GM12878 (cell line): ENCODE results near the gene EHD2.
A peak's percentile ranks its signal among the peaks of the same experiment; 100 is the strongest.

Experiments
- CHD1 ChIP-seq: IDR thresholded peaks from 2 replicates; pipeline ENCODE4 v1.6.1; 2012; ENCODE audit warnings: low read depth, low read length, improper control_type of control experiment
- CREB1 ChIP-seq: IDR thresholded peaks from 2 replicates; pipeline ENCODE4 v1.6.1; 2012; ENCODE audit warnings: low read depth, mild to moderate bottlenecking, inconsistent platforms
- RAD21 ChIP-seq: IDR thresholded peaks from 2 replicates; pipeline ENCODE4 v1.6.1; 2011; ENCODE audit warnings: mild to moderate bottlenecking, low read depth, low read length, moderate library complexity; ENCODE audit not compliant: insufficient read depth
- TAF1 ChIP-seq: IDR thresholded peaks from 2 replicates; pipeline ENCODE4 v1.6.1; 2011; ENCODE audit warnings: mild to moderate bottlenecking, low read depth, low read length, borderline replicate concordance
- TF ChIP-seq, protein P1 (sequence below), 3 experiments: IDR thresholded peaks in 2 of 3; conservative IDR thresholded peaks in 1 of 3; 2 replicates each; pipeline ENCODE4 v1.5.1; 2011; ENCODE audit warnings: low read depth in 3 of 3, low read length in 3 of 3, mild to moderate bottlenecking in 3 of 3, control low read depth in 2 of 3, moderate library complexity in 2 of 3, inconsistent platforms in 1 of 3, mixed read lengths in 1 of 3; ENCODE audit not compliant: control insufficient read depth in 2 of 3, insufficient read depth in 1 of 3; ENCODE audit errors: extremely low read depth in 1 of 3

DNA sequence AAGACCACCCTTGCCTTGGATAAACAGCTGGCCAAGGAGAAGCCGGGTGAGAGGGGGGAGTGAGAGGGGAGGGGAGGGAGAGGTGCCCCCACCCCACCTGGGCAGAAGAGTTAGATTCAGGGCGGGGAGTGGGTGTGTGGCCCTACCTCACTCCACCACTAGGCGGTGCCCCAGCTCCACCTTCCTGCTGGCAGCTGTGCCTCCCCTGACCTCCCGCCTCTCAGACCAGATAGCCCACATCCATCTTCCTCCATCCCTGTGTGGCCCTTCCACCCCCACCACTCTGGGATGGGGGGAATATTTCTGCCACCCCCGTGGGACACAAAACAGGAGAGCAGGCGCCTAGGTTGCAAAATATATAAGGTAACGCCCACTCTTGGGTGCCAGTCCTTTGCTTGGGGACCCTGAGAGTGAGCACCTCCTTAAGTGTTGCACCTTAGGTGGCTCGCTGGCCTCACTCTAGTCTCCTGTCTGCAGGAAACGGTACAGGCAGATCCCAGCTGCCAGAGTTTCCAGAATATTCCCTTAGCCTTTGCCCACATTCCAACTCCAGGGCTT lies 13.8 kb upstream of the EHD2 start:
- no peak for TF ChIP-seq CHD1
- TF ChIP-seq CREB1: 0 out of 2 replicates have a peak, but pooled peaks have one; percentile 11
- TF ChIP-seq TAF1: no peak
- TF ChIP-seq, protein P1, sequence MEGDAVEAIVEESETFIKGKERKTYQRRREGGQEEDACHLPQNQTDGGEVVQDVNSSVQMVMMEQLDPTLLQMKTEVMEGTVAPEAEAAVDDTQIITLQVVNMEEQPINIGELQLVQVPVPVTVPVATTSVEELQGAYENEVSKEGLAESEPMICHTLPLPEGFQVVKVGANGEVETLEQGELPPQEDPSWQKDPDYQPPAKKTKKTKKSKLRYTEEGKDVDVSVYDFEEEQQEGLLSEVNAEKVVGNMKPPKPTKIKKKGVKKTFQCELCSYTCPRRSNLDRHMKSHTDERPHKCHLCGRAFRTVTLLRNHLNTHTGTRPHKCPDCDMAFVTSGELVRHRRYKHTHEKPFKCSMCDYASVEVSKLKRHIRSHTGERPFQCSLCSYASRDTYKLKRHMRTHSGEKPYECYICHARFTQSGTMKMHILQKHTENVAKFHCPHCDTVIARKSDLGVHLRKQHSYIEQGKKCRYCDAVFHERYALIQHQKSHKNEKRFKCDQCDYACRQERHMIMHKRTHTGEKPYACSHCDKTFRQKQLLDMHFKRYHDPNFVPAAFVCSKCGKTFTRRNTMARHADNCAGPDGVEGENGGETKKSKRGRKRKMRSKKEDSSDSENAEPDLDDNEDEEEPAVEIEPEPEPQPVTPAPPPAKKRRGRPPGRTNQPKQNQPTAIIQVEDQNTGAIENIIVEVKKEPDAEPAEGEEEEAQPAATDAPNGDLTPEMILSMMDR (IDR thresholded peaks at IDR 0.05 in 2 of 3, conservative IDR thresholded peaks at IDR 0.05 in 1 of 3; ENCODE audit: control insufficient read depth in 2 of 3, extremely low read depth in 1 of 3, insufficient read depth in 1 of 3, low read depth in 3 of 3, low read length in 3 of 3): peak; percentile 75 to 91 (median 80)
- TF ChIP-seq RAD21: peak; percentile 55
